ENCODE measurements around the gene COPS7B. TPM values are rescaled to one million over a fixed set of nuclear protein-coding genes. Genes with fewer than 3 reads are reported as not detected.
A peak's percentile ranks its signal among the peaks of the same experiment; 100 is the strongest.
"Not testable (repeated sequence)": the region's sequence is repeated elsewhere in the genome, so short reads cannot be mapped to it uniquely, and the experiment has no call there.

COPS7B gene
- total RNA-seq (2014; rRNA removed; shearing (Covaris generic)) = 42.9 and 45.9 TPM in 2 replicates

- H3K36me3 ChIP-seq = peaks cover 17% of the 10 kb centered on the region
- no peaks in the 10 kb centered on the region for H3K9me3 ChIP-seq (replicated peaks)
- peak; percentile 92 to 93 for DNase-seq
- H3K4me1 ChIP-seq = peaks cover 10% of the 10 kb centered on the region; the same call in 1 of the 2 replicates
- H3K4me3 ChIP-seq = peak within 1 kb of the TSS; percentile 93
- peak within 1 kb of the TSS; percentile 56; the same call in 1 of the 2 replicates for H3K27ac ChIP-seq
- no peaks in the 10 kb centered on the region for H3K27me3 ChIP-seq
These were observed at the start of gene COPS7B for GRCh38 chr2:231786177-231786916. TSS of gene COPS7B (plus strand) at chr2:231786445. CDS start at chr2:231788571, 2,126 bp downstream.

- Histone ChIP-seq H3K9me3 (replicated peaks) (no peaks in the 10 kb centered on the region), H3K27ac (no peak overlapping the region), H3K4me1 (no peaks in the 10 kb centered on the region), H3K4me3 (no peak overlapping the region), H3K27me3 (no peaks in the 10 kb centered on the region), H3K36me3 (no peaks in the 10 kb centered on the region)
- DNase-seq = no peak
These were observed 48.5 kb upstream of the COPS7B start for GRCh38 chr2:231737761-231738160.

- Histone ChIP-seq H3K4me3 (no peak overlapping the region), H3K27me3 (no peaks in the 10 kb centered on the region), H3K4me1 (no peaks in the 10 kb centered on the region)
These were observed 42.7 kb upstream of the COPS7B start for GRCh38 chr2:231743376-231744116.

GRCh38 chr2:231745303-231746038 lies 40.8 kb upstream of the COPS7B start:
- DNase-seq = no peak
- Histone ChIP-seq H3K9me3 (replicated peaks) (no peaks in the 10 kb centered on the region), H3K27ac (no peak overlapping the region), H3K27me3 (no peaks in the 10 kb centered on the region), H3K4me1 (no peaks in the 10 kb centered on the region), H3K36me3 (no peaks in the 10 kb centered on the region), H3K4me3 (no peak overlapping the region)

More at GRCh38 chr2:231743376-231744116, 42.7 kb upstream of the COPS7B start:
- Histone ChIP-seq H3K9me3 (replicated peaks) (no peaks in the 10 kb centered on the region), H3K36me3 (no peaks in the 10 kb centered on the region), H3K27ac (no peak overlapping the region)
- DNase-seq = no peak

- not testable (repeated sequence) for H3K36me3 ChIP-seq; H3K27me3 ChIP-seq; H3K4me1 ChIP-seq; H3K9me3 ChIP-seq (replicated peaks); H3K27ac ChIP-seq; H3K4me3 ChIP-seq
- DNase-seq = peak; percentile 6 to 17
These were observed 37.9 kb upstream of the COPS7B start for GRCh38 chr2:231748153-231748896.

- H3K4me1 ChIP-seq; H3K36me3 ChIP-seq; H3K4me3 ChIP-seq; H3K27ac ChIP-seq; H3K27me3 ChIP-seq; H3K9me3 ChIP-seq (replicated peaks); DNase-seq: not testable (repeated sequence)
These were observed 37.2 kb upstream of the COPS7B start for GRCh38 chr2:231749016-231749415.

- H3K4me1 ChIP-seq = peaks cover 8% of the 10 kb centered on the region; the same call in 1 of the 2 replicates
- H3K4me3 ChIP-seq = no peak overlapping the region
- no peaks in the 10 kb centered on the region for H3K27me3 ChIP-seq
- no peaks in the 10 kb centered on the region for H3K36me3 ChIP-seq
- DNase-seq = no peak
- H3K9me3 ChIP-seq (replicated peaks) = no peaks in the 10 kb centered on the region
- no peak overlapping the region for H3K27ac ChIP-seq
These were observed 35.0 kb upstream of the COPS7B start for GRCh38 chr2:231751042-231751815.

GRCh38 chr2:231752061-231752460 lies 34.2 kb upstream of the COPS7B start:
- Histone ChIP-seq H3K27ac (no peak overlapping the region), H3K4me3 (no peak overlapping the region), H3K4me1 (peaks cover 8% of the 10 kb centered on the region; the same call in 1 of the 2 replicates), H3K27me3 (no peaks in the 10 kb centered on the region), H3K36me3 (no peaks in the 10 kb centered on the region), H3K9me3 (replicated peaks) (no peaks in the 10 kb centered on the region)
- peak in 1 of 2 experiments; percentile 36 for DNase-seq

- no peak for DNase-seq
- Histone ChIP-seq H3K4me3 (no peak overlapping the region), H3K27me3 (no peaks in the 10 kb centered on the region), H3K27ac (no peak overlapping the region), H3K36me3 (no peaks in the 10 kb centered on the region), H3K4me1 (no peaks in the 10 kb centered on the region), H3K9me3 (replicated peaks) (no peaks in the 10 kb centered on the region)
These were observed 24.5 kb upstream of the COPS7B start for GRCh38 chr2:231761735-231762134.

GRCh38 chr2:231764124-231764523 lies 22.1 kb upstream of the COPS7B start:
- DNase-seq = no peak
- no peaks in the 10 kb centered on the region for H3K36me3 ChIP-seq
- no peak overlapping the region for H3K4me3 ChIP-seq
- no peaks in the 10 kb centered on the region for H3K9me3 ChIP-seq (replicated peaks)
- H3K4me1 ChIP-seq = no peaks in the 10 kb centered on the region
- no peak overlapping the region for H3K27ac ChIP-seq
- no peaks in the 10 kb centered on the region for H3K27me3 ChIP-seq

- Histone ChIP-seq H3K27ac (no peak overlapping the region), H3K9me3 (replicated peaks) (no peaks in the 10 kb centered on the region), H3K4me1 (no peaks in the 10 kb centered on the region), H3K4me3 (no peak overlapping the region), H3K36me3 (no peaks in the 10 kb centered on the region), H3K27me3 (no peaks in the 10 kb centered on the region)
- no peak for DNase-seq
These were observed 21.5 kb upstream of the COPS7B start for GRCh38 chr2:231764760-231765159.

GRCh38 chr2:231765496-231765929 lies 20.7 kb upstream of the COPS7B start:
- peak in 1 of 2 experiments; percentile 56 for DNase-seq
- no peak overlapping the region for H3K27ac ChIP-seq
- H3K36me3 ChIP-seq = no peaks in the 10 kb centered on the region

GRCh38 chr2:231769170-231770136 lies 16.8 kb upstream of the COPS7B start:
- Histone ChIP-seq H3K4me1 (no peaks in the 10 kb centered on the region), H3K27me3 (no peaks in the 10 kb centered on the region), H3K4me3 (no peak overlapping the region), H3K9me3 (replicated peaks) (no peaks in the 10 kb centered on the region), H3K27ac (no peak overlapping the region), H3K36me3 (no peaks in the 10 kb centered on the region)
- no peak for DNase-seq

More at GRCh38 chr2:231765496-231765929, 20.7 kb upstream of the COPS7B start:
- no peak overlapping the region for H3K4me3 ChIP-seq
- no peaks in the 10 kb centered on the region for H3K27me3 ChIP-seq
- H3K9me3 ChIP-seq (replicated peaks) = no peaks in the 10 kb centered on the region
- H3K4me1 ChIP-seq = no peaks in the 10 kb centered on the region
